AG10803 (cell line): ENCODE data around the gene EMC8.

Source experiments
- DNase-seq: peaks from one replicate; pipeline ENCODE4 v3.0.0; 2010; ENCODE audit warnings: low read depth
- H3K4me3 ChIP-seq: 2 replicates; pipeline ENCODE4 v1.5.1; 2011; ENCODE audit warnings: mild to moderate bottlenecking, low read length, control low read depth
- TF ChIP-seq, protein P1 (sequence below): conservative IDR thresholded peaks from 2 replicates; pipeline ENCODE4 v1.5.1; 2011; ENCODE audit warnings: mild to moderate bottlenecking, low read length, control low read depth, inconsistent platforms

Gene EMC8

DNA sequence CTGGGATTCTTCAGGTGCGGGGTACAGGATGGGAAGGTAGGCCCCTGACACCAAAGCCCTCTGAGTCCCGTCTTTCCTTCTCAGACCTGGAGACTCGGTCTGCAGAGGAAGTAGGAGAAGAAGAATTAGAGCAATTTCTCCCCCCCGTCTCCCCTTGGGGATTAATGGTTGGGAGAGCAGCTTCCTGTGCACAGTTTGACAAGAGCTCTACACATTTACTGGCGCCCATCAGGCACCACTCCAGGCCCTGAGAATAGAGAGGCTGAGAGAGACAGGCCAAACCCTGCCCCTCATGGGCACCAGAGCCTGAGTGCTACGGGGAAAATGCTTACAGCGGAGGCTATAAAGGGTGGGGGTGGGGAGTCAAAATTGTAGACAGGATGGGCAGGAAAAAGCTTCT lies 44.9 kb downstream of the EMC8 start:
- TF ChIP-seq, protein P1, sequence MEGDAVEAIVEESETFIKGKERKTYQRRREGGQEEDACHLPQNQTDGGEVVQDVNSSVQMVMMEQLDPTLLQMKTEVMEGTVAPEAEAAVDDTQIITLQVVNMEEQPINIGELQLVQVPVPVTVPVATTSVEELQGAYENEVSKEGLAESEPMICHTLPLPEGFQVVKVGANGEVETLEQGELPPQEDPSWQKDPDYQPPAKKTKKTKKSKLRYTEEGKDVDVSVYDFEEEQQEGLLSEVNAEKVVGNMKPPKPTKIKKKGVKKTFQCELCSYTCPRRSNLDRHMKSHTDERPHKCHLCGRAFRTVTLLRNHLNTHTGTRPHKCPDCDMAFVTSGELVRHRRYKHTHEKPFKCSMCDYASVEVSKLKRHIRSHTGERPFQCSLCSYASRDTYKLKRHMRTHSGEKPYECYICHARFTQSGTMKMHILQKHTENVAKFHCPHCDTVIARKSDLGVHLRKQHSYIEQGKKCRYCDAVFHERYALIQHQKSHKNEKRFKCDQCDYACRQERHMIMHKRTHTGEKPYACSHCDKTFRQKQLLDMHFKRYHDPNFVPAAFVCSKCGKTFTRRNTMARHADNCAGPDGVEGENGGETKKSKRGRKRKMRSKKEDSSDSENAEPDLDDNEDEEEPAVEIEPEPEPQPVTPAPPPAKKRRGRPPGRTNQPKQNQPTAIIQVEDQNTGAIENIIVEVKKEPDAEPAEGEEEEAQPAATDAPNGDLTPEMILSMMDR = no peak
- no peak for DNase-seq
- no peak overlapping the region for H3K4me3 ChIP-seq

DNA sequence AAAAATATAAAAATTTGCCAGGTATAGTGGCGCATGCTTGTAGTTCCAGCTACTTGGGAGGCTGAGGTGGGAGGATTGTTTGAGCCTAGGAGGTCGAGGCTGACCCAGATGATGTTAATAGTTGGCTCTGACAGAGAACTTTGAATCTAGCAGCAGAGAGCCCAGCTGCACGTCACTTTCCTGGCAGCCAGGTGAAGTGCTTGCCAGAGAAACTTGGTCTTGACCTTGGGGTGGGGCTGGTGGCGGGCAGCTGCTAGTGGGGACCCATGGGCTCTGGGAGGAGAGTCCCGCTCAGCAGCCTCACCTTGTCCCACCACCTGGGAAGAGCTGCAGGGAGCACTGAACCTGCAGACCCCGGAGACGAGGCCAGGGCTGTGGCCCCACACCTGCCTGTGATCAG lies 45.4 kb downstream of the EMC8 start:
- no peak for DNase-seq
- H3K4me3 ChIP-seq = no peak overlapping the region
- TF ChIP-seq, protein P1 = no peak

DNA sequence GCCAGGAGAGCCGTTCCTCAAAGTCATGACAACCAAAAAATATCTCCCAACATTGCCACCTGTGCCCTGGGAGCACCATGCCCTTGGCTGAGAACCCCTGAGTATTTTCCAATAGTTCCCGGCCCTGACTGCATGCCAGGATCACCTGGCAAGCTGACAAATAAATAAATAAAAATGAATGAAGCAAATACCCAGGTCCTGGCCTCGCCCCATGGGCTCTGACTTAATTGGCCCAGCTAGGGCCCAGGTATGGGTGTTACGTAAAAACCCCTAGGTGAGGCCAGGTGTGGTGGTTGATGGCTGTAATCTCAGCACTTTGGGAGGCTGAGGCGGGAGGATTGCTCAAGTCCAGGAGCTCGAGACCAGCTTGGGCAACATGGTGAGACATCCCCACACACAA lies 45.8 kb downstream of the EMC8 start:
- H3K4me3 ChIP-seq = no peak overlapping the region
- DNase-seq = no peak
- TF ChIP-seq, protein P1 = no peak

DNA sequence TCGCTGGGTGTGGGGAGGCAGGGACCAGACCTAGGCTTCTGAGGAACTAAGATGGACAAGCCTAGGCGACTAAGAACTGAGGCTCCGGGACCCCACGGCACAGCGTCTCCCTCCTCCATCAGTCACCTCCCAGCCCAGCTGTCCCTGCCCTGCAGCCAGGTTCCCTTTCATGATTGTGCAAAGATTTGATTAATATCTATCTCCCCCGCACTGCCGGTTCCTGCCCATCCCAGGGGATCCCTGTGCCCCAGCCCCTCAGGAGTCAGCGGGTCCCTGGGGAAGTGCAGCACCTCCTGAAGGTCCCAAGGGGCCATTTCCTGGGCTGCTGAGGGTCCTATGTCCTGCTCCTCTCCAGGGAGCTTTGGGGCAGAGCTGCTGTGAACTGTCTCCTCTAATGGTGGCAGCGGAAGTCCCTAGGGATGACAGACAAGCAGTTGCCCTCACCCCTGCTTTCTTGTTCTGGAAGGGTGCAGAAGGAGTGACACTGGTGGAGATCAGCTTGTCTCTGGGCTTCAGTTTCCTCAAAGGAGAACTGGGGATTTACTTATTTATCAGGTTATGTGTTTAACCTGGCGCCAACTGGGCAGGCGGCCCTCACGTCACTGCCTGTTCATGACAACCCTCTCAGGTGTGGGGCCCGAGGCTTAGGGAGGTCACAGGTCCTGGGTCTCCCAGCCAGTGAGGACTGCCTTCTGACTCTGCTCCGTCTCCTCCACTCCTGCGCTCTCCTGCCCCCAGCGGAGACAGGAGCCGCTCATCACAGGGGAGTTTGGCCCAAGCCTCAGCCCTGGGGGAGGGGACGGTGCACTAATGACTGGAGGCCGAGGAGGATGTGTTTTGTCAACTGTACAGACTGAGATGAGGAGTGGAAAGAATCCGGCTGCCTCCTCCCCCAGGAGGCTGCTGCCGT lies 46.6 kb downstream of the EMC8 start:
- TF ChIP-seq, protein P1 = peak; percentile 30; the same call in 1 of the 2 replicates
- no peak overlapping the region for H3K4me3 ChIP-seq
- DNase-seq = no peak

DNA sequence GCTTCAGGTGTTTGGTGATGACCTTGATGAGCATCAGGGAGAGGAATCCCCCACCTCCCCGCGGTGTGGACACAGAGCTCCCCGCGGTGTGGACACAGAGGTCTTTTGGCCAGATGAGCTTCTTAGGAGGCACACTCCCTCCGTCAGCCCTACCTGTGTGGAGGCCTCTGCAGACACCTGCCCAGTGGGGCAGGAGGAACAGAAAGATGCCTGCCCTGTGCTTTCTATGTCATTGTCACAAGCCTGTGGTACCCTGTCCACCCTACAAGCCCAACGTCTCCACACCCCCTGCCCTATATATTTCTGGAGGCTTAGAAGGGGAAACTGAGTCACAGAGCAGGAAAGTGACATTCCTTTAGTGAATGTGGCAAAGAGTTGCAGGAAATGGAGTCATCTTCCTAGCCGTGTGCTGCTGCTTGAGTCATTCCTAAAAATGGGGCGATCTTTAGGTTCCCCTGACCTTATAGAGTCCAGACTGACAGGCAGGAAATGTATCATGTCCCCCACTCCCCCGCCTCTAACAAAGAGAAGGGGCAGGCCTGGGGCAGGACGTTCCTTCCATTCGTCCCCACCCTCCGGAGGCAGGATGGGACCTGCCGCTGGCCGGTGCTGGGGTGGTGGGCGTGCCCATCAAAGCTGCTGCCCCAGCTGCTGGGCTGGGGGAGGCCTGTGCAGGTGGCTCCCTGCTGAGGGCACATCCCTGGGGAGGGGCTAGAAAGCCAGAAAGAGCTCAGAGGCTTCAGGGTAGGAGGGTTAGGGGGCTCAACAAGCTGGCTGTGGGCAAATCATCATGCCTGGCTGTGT lies 47.4 kb downstream of the EMC8 start:
- H3K4me3 ChIP-seq = no peak overlapping the region
- TF ChIP-seq, protein P1 = no peak
- no peak for DNase-seq

DNA sequence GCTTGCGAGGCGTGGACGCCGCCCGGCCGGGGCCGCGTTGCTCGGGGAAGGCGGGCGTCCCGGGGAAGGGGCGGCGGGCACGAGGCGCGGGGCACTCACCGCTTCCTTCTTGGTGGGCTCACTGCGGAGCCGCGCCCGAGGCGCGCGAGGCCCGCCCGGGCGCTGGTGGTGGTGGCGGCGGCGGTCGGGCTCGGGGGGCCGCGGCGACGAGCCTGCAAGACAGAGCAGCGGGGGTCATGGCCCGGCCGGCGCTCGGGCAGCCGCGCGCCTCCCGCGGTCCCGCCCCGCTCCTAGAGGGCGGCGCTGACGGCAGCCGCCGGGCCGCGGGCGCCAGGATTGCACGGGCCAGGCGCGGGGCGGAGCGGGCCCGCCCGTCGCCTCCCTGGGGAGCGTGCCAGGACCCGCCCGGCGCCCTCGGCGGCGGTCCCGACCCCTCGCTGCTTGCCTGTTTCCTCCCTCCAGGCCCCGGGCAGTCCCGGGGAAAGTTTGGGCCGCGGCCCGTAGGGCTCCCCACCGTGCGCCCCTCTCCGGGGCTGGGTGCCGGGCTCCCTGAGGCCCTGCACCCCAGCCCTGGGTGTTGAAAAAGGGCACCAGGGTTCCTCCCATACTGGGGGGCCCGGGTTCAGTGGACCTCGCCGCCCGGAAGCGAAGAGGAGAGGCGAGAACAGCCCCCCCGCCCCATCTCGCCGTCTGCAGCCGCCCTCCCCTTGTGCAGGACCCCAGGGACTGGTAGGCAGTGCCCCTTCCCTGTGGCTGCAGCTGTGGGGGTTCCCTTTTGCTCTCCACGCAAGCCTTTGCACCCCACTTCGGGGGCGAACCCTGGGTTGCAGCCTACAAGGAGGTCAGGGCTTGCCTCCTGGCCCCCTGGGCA lies 48.3 kb downstream of the EMC8 start, which contains the start of gene C16orf74:
TSS of gene C16orf74 (minus strand) at position 270 of the 871 bp plus-strand sequence. CDS start 15,879 bp downstream, outside the sequence.
- peak within 1 kb of the TSS; percentile 62 for H3K4me3 ChIP-seq
- DNase-seq = peak; percentile 36
- TF ChIP-seq, protein P1 = no peak
